GM18508 (cell line): ENCODE data around the gene CLDN24.
"Not testable (repeated sequence)": the region's sequence is repeated elsewhere in the genome, so short reads cannot be mapped to it uniquely, and the experiment has no call there.

Experiments used
- ATAC-seq: cut with Tn5 transposase; IDR thresholded peaks from one replicate; pipeline ENCODE4 v1.9.1; 2021; ENCODE audit warnings: moderate number of reproducible peaks; ENCODE audit not compliant: insufficient read depth, unreplicated experiment

Gene CLDN24

GRCh38 chr4:183348136-183348535 is 25.9 kb upstream of the CLDN24 start:
- ATAC-seq = no peak

- no peak for ATAC-seq
These were observed 25.3 kb upstream of the CLDN24 start for GRCh38 chr4:183347566-183347965.

- no peak for ATAC-seq
These were observed 24.9 kb upstream of the CLDN24 start for GRCh38 chr4:183347146-183347545.

- ATAC-seq = no peak
These were observed 23.0 kb upstream of the CLDN24 start for GRCh38 chr4:183345261-183345660.

GRCh38 chr4:183344523-183345255 is 22.5 kb upstream of the CLDN24 start:
- no peak for ATAC-seq

- ATAC-seq = no peak
These were observed 21.5 kb upstream of the CLDN24 start for GRCh38 chr4:183343730-183344129.

GRCh38 chr4:183342541-183343533 is 20.6 kb upstream of the CLDN24 start:
- no peak for ATAC-seq

- no peak for ATAC-seq
These were observed 15.6 kb upstream of the CLDN24 start for GRCh38 chr4:183337833-183338232.

GRCh38 chr4:183337349-183337748 is 15.1 kb upstream of the CLDN24 start:
- ATAC-seq = no peak

- no peak for ATAC-seq
These were observed 13.2 kb upstream of the CLDN24 start for GRCh38 chr4:183335369-183335940.

GRCh38 chr4:183333983-183334382 is 11.8 kb upstream of the CLDN24 start:
- ATAC-seq = no peak

- no peak for ATAC-seq
These were observed 11.0 kb upstream of the CLDN24 start for GRCh38 chr4:183333202-183333601.

GRCh38 chr4:183332447-183332846 is 10.2 kb upstream of the CLDN24 start:
- no peak for ATAC-seq

GRCh38 chr4:183330841-183331240 is 8.6 kb upstream of the CLDN24 start:
- ATAC-seq = no peak

- no peak for ATAC-seq
These were observed 7.9 kb upstream of the CLDN24 start for GRCh38 chr4:183329954-183330742.

- ATAC-seq = no peak
These were observed 7.0 kb upstream of the CLDN24 start for GRCh38 chr4:183329244-183329643.

GRCh38 chr4:183328832-183329231 is 6.6 kb upstream of the CLDN24 start:
- no peak for ATAC-seq

GRCh38 chr4:183327827-183328226 is 5.6 kb upstream of the CLDN24 start:
- no peak for ATAC-seq

GRCh38 chr4:183326853-183327252 is 4.6 kb upstream of the CLDN24 start:
- no peak for ATAC-seq

- ATAC-seq = not testable (repeated sequence)
These were observed 4.2 kb upstream of the CLDN24 start for GRCh38 chr4:183326387-183326786.
